CD14-positive monocyte (primary cell): ENCODE data around the gene NACAD. TPM values are rescaled to one million over a fixed set of nuclear protein-coding genes. Genes with fewer than 3 reads are reported as not detected.

Source experiments
- DNase-seq, 3 donors: peaks; one replicate each; pipeline ENCODE4 v3.0.0-alpha.2; 2011 to 2022
- H2AFZ ChIP-seq: 2 replicates; pipeline ENCODE4 v1.6.0; 2012; ENCODE audit warnings: mild to moderate bottlenecking, low read depth, low read length, inconsistent platforms; ENCODE audit not compliant: insufficient read depth, poor library complexity, severe bottlenecking
- H3K27ac ChIP-seq, 2 donors: 1 replicate in 1 of 2; 2 replicates in 1 of 2; pipeline ENCODE4 v1.5.1; 2012 to 2013; ENCODE audit warnings: low read length in 2 of 2, control low read depth in 1 of 2, inconsistent platforms in 1 of 2, low read depth in 1 of 2, mild to moderate bottlenecking in 1 of 2
- H3K27me3 ChIP-seq, 2 donors: one replicate each; pipeline versions ENCODE4 v1.6.0 to v1.6.1; 2011 to 2013; ENCODE audit warnings: low read length in 2 of 2; ENCODE audit not compliant: control insufficient read depth in 2 of 2, insufficient read depth in 2 of 2
- H3K36me3 ChIP-seq, 2 donors: replicated peaks in 1 of 2; 1 replicate in 1 of 2; 2 replicates in 1 of 2; pipeline versions ENCODE4 v1.5.1 to v1.6.1; 2012 to 2013; ENCODE audit warnings: low read length in 2 of 2, control low read depth in 1 of 2, inconsistent platforms in 1 of 2, mild to moderate bottlenecking in 1 of 2; ENCODE audit not compliant: insufficient read depth in 2 of 2, control insufficient read depth in 1 of 2
- H3K4me1 ChIP-seq, 2 donors: 1 replicate in 1 of 2; 2 replicates in 1 of 2; pipeline versions ENCODE4 v1.5.1 to v1.6.1; 2012 to 2013; ENCODE audit warnings: low read length in 2 of 2, control low read depth in 1 of 2, inconsistent platforms in 1 of 2, mild to moderate bottlenecking in 1 of 2, moderate library complexity in 1 of 2; ENCODE audit not compliant: insufficient read depth in 2 of 2, control insufficient read depth in 1 of 2
- H3K4me2 ChIP-seq: replicated peaks from 2 replicates; pipeline ENCODE3; 2012; ENCODE audit warnings: low read length, moderate library complexity, mild to moderate bottlenecking; ENCODE audit not compliant: poor library complexity, severe bottlenecking; ENCODE audit errors: extremely low read depth
- H3K4me3 ChIP-seq, 3 experiments: fragments of 200-600 bp in 1 of 3; sonication (generic) in 1 of 3; replicated peaks in 1 of 3; 1 replicate in 2 of 3; 2 replicates in 1 of 3; pipeline ENCODE4 v1.5.1; 2011 to 2013; ENCODE audit warnings: low read length in 3 of 3, mild to moderate bottlenecking in 3 of 3, control low read depth in 2 of 3, low read depth in 2 of 3, inconsistent platforms in 1 of 3, moderate library complexity in 1 of 3
- H3K79me2 ChIP-seq: 2 replicates; pipeline ENCODE4 v1.6.0; 2012; ENCODE audit warnings: mild to moderate bottlenecking, control low read depth, inconsistent platforms, low read length, moderate library complexity; ENCODE audit not compliant: insufficient read depth
- H3K9ac ChIP-seq: 2 replicates; pipeline ENCODE4 v1.6.0; 2017; ENCODE audit warnings: low read length, mild to moderate bottlenecking; ENCODE audit not compliant: insufficient read depth, poor library complexity, severe bottlenecking
- H3K9me3 ChIP-seq, 2 donors: replicated peaks in 1 of 2; 1 replicate in 1 of 2; 2 replicates in 1 of 2; pipeline versions ENCODE4 v1.5.1 to v1.6.1; 2012 to 2013; ENCODE audit warnings: low read length in 2 of 2, control low read depth in 1 of 2; ENCODE audit not compliant: control insufficient read depth in 1 of 2, insufficient read depth in 1 of 2
- H4K20me1 ChIP-seq: 2 replicates; pipeline ENCODE4 v1.6.0; 2012; ENCODE audit warnings: mild to moderate bottlenecking, low read length, control low read depth, moderate library complexity; ENCODE audit not compliant: insufficient read depth
- H3K27ac Mint-ChIP-seq, 7 donors: one replicate each; pipeline ENCODE4 v1.8.0; 2020; ENCODE audit warnings: mild to moderate bottlenecking in 7 of 7, mixed read lengths in 7 of 7, moderate library complexity in 6 of 7, inconsistent platforms in 2 of 7
- H3K27me3 Mint-ChIP-seq, 3 donors: one replicate each; pipeline ENCODE4 v1.8.0; 2021 to 2022; ENCODE audit warnings: low read depth in 3 of 3, mild to moderate bottlenecking in 3 of 3, mixed read lengths in 3 of 3, moderate library complexity in 3 of 3, inconsistent platforms in 1 of 3
- H3K36me3 Mint-ChIP-seq, 2 donors: one replicate each; pipeline ENCODE4 v1.8.0; 2020; ENCODE audit warnings: mixed read lengths in 2 of 2, inconsistent platforms in 1 of 2, mild to moderate bottlenecking in 1 of 2
- H3K4me1 Mint-ChIP-seq: one replicate; pipeline ENCODE4 v1.8.0; 2020; ENCODE audit warnings: mild to moderate bottlenecking, mixed read lengths
- H3K4me3 Mint-ChIP-seq, 2 donors: one replicate each; pipeline ENCODE4 v1.8.0; 2020; ENCODE audit warnings: mild to moderate bottlenecking in 2 of 2, mixed read lengths in 2 of 2, moderate library complexity in 1 of 2
- H3K9me3 Mint-ChIP-seq, 7 donors: one replicate each; pipeline ENCODE4 v1.8.0; 2020 to 2022; ENCODE audit warnings: mixed read lengths in 7 of 7, mild to moderate bottlenecking in 6 of 7, moderate library complexity in 6 of 7, inconsistent platforms in 2 of 7
- WGBS: methylation state at CpG from one replicate; pipeline ENCODE4 v1.1.5; 2013; ENCODE audit warnings: missing lambda C conversion rate; ENCODE audit not compliant: insufficient coverage; 5-methylcytosine and 5-hydroxymethylcytosine counted together
- intact Hi-C, 2 donors: fragments of 100-400 bp; cut with micrococcal nuclease; formaldehyde crosslinking; loops; one replicate each; pipeline versions ENCODE4 v1.15.0 to v1.15.1; 2023
- polyA plus RNA-seq, 3 donors: library from polyadenylated mRNA; depleted of rRNA in 1 of 3; unstranded in 2 of 3; stranded (reverse) in 1 of 3; fragments of 300-500 nt in 2 of 3; fragments of >200 nt in 1 of 3; fragmentation: Illumina TruSeq in 2 of 3; gene quantifications; 1 replicate in 2 of 3; 2 replicates in 1 of 3; pipeline ENCODE4 v1.2.3, GENCODE V29; 2012 to 2021
- TF ChIP-seq, protein P1 (sequence below): fragments of 200-600 bp; IDR thresholded peaks from one replicate; pipeline ENCODE4 v1.8.0; 2022; ENCODE audit warnings: antibody characterized with exemption, mild to moderate bottlenecking

Gene NACAD
- polyA plus RNA-seq, 3 donors = 0.04 TPM; not detected in 2

DNA sequence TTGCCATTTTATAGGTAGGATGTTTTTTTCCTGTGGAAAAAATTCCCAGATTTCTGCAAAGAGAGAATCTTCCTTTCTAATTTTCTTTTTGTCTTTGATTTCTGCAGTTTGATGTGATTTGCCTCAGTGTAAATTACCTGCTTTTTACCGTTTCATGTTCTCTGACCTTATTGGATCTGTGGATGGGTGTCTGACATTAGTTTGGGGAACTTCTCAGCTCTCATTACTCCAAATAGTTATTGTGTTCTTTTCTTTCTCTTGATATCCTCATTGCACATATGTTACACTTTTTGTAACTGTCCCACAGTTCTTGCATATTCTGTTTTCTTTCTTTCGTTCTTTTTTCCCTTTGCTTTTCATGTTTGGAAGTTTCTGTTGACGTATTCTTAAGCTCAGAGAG lies 28.5 kb downstream of the NACAD start:
- H3K4me3 ChIP-seq = no peak overlapping the region
- Mint-ChIP-seq H3K4me1 (peaks cover 48% of the 10 kb centered on the region), H3K27me3 (peaks cover 0 to 1% (median 0%) of the 10 kb centered on the region in 3 donors), H3K4me3 (no peak overlapping the region), H3K27ac (peak overlapping the region in 5 of 7 donors; percentile 13 to 68 (median 16)), H3K9me3 (no peaks in the 10 kb centered on the region), H3K36me3 (peaks cover 54 to 78% of the 10 kb centered on the region in 2 donors)
- no peaks in the 10 kb centered on the region for H3K27me3 ChIP-seq
- WGBS = 100% methylated on average over 1 of the region's 3 CpGs
- no peak overlapping the region for H3K9ac ChIP-seq
- no peaks in the 10 kb centered on the region for H3K9me3 ChIP-seq
- TF ChIP-seq, protein P1, sequence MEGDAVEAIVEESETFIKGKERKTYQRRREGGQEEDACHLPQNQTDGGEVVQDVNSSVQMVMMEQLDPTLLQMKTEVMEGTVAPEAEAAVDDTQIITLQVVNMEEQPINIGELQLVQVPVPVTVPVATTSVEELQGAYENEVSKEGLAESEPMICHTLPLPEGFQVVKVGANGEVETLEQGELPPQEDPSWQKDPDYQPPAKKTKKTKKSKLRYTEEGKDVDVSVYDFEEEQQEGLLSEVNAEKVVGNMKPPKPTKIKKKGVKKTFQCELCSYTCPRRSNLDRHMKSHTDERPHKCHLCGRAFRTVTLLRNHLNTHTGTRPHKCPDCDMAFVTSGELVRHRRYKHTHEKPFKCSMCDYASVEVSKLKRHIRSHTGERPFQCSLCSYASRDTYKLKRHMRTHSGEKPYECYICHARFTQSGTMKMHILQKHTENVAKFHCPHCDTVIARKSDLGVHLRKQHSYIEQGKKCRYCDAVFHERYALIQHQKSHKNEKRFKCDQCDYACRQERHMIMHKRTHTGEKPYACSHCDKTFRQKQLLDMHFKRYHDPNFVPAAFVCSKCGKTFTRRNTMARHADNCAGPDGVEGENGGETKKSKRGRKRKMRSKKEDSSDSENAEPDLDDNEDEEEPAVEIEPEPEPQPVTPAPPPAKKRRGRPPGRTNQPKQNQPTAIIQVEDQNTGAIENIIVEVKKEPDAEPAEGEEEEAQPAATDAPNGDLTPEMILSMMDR = no peak
- peaks cover 100% of the 10 kb centered on the region for H3K79me2 ChIP-seq
- peaks cover 98% of the 10 kb centered on the region for H4K20me1 ChIP-seq
- H2AFZ ChIP-seq = no peak overlapping the region
- DNase-seq = no peak
- intact Hi-C loops = no loop called here
- H3K36me3 ChIP-seq = peaks cover 16 to 53% of the 10 kb centered on the region in 2 donors
- peaks cover 0 to 16% of the 10 kb centered on the region in 2 donors for H3K4me1 ChIP-seq
- peak overlapping the region in 1 of 2 donors; percentile 74 for H3K27ac ChIP-seq
- H3K4me2 ChIP-seq = no peak overlapping the region

DNA sequence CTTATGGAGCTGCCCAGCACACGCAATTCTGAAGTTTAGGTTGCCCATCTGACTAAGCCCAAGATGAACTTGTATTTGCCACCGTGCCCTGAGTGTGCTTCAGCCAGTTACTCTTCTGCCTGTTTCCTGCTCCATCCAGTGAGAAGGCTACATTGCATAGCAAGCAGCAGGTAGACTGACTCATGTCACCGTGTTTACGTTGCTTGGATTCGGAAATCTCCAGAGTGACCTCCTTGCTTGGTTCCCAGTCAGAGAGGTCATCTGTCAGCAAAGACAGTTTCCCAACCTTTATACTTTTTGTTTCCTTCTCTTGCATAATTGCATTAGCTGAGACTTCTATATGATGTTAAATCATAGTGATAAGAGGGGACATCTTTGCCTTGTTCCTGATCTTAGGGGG lies 30.9 kb downstream of the NACAD start:
- Histone ChIP-seq H2AFZ (no peak overlapping the region), H3K4me1 (peaks cover 0 to 4% of the 10 kb centered on the region in 2 donors), H4K20me1 (peaks cover 100% of the 10 kb centered on the region), H3K4me2 (no peak overlapping the region), H3K79me2 (peaks cover 100% of the 10 kb centered on the region), H3K36me3 (peaks cover 11 to 47% of the 10 kb centered on the region in 2 donors), H3K27ac (peak overlapping the region in 1 of 2 donors; percentile 60), H3K9me3 (no peaks in the 10 kb centered on the region), H3K9ac (no peak overlapping the region), H3K27me3 (no peaks in the 10 kb centered on the region), H3K4me3 (no peak overlapping the region)
- H3K4me1 Mint-ChIP-seq = peaks cover 39% of the 10 kb centered on the region
- peak in 1 of 3 donors; percentile 26 for DNase-seq
- intact Hi-C loops = no loop called here
- TF ChIP-seq, protein P1 = no peak
- no peak overlapping the region for H3K4me3 Mint-ChIP-seq
- peak overlapping the region in 4 of 7 donors; percentile 45 to 77 (median 62) for H3K27ac Mint-ChIP-seq
- WGBS = 94% methylated on average over 5 of the region's 5 CpGs
- no peaks in the 10 kb centered on the region for H3K27me3 Mint-ChIP-seq
- H3K9me3 Mint-ChIP-seq = no peaks in the 10 kb centered on the region
- peaks cover 55 to 76% of the 10 kb centered on the region in 2 donors for H3K36me3 Mint-ChIP-seq
